Stimulated activated CD8-positive, alpha-beta memory T cell treated with anti-CD3 and anti-CD28 coated beads, Interleukin-7, amount 100 ng/mL, for 48 hours (primary cell): ENCODE results near the gene DUSP2.
A peak's percentile ranks its signal among the peaks of the same experiment; 100 is the strongest.

ENCODE experiments used
- DNase-seq, 2 donors: peaks; one replicate each; pipeline ENCODE4 v3.0.0-alpha.2; 2020; ENCODE audit warnings: low read depth in 1 of 2; ENCODE audit errors: extremely low read depth in 1 of 2

The DUSP2 gene

DNA sequence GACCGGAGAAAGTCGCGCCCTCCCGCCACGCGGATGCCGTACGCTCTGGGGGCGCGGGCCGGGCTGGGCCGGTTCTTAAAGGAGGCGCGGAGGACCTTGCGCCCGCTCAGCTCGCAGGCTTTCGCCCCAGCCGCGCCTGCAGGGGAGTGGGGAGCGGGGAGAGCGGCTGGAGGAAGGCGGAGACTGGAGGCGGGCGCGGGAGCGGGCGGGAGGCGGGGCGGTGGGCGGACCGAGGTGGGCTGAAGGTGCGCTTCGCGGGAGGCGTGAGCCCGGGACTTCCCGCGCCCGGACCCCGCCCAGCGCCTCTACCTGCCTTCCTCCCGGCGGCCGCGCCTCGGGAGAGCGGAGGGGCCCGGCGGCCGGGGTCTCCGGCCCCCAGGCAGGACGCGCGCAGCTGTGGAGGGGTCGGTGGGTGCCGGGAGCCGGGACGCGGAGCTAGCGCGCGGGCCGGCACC, 28.8 kb downstream of the DUSP2 start, which contains the start of gene ADRA2B:
ADRA2B (minus strand) TSS at position 148 of the 455 bp plus-strand sequence. CDS start 422 bp downstream, outside the sequence.
- peak; percentile 45 to 63 for DNase-seq

DNA sequence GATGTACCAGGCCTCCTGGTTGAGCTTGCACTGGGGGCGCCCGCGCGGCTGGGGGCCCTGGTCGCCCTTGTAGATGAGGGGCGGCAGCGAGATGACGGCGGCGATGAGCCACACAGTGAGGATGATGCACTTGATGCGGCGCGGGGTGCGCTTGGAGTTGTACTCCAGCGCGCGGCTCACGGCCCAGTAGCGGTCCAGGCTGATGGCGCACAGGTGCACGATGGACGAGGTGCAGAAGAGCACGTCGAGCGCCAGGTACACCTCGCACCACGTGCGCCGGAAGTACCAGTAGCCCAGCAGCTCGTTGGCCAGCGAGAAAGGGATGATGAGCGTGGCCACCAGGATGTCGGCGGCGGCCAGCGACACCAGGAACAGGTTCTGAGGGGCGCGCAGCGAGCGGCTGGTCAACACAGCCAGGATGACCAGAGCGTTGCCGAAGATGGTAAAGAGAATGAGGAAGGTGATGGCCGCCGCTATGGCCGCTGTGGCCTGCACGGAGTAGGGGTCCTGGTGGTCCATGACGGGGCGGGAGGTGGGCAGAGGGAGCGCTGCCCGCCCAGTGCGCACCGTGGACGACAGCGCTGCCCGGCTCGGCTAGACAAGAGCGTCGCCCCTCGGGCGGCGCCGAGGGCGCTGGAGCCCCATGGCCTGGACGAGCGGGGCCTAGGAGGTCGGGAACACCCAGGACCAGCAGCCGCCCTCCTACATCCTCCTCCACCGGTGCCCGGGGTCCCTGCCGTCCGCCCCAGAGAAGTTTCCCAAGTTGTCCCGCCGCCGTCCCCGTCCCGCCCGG, 29.4 kb downstream of the DUSP2 start:
- no peak for DNase-seq

DNA sequence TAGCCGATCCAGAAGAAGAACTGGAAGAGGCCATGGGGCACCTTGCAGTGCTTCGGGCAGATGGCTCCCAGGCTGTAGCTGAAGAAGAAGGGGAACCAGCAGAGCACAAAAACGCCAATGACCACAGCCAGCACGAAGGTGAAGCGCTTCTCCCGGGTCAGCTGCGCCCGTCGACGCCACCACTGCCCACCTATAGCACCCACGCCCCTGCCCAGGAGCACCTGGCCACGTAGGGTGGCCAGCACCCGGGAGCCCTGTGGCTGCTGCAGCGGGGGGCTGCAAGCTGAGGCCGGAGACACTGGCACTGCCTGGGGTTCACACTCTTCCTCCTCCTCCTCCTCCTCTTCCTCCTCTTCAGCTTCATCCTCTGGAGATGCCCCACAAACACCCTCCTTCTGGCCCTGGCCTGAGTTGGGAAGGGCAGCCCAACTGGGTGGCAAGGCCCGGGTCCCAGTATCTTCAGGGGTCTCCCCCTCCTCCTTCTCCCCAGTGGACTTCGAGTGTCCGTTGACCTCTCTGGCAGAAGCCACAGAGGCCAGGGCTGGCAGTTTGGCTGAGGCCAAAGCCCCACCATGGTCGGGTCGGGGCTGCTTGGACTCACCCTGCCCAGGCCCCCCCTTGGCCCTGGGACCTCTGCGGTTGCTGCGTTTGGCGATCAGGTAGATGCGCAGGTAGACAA, 30.2 kb downstream of the DUSP2 start:
- no peak for DNase-seq

DNA sequence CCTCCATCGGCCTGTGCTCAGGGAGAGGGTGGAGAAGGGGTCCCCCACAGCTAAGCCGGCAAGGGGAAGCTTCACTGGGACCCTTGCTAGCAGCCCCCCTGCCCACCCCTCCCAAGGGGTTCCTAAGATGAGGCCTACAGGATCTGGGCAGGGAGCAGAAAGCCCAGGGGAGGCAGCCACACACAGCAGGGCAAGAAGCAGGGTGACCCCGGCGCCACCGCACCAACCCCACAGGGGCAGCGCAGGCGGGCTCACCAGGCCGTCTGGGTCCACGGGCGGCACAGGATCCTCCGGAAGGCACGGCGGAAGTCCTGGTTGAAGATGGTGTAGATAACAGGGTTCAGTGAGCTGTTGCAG, 30.7 kb downstream of the DUSP2 start:
- DNase-seq, result no peak

DNA sequence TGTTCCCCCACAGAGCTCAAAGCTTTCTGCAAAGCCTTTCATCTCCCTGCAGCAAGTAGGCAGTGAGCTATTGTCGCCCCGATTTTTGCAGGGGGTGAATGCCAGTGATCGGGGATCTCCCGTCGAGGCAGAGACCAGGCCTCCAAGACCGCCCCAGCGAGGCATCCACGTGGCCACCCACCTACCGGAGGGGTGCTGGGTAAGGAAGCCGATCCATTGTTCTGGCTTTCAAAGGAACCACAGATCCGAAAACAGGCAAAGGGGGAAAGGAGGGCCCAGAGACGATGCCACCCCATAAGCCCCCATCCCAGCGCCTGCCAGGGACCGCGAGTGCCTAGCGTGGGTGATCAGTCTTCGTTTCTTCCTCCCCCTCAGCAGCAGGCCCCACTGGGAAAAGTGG, 31.3 kb downstream of the DUSP2 start:
- DNase-seq, result no peak

DNA sequence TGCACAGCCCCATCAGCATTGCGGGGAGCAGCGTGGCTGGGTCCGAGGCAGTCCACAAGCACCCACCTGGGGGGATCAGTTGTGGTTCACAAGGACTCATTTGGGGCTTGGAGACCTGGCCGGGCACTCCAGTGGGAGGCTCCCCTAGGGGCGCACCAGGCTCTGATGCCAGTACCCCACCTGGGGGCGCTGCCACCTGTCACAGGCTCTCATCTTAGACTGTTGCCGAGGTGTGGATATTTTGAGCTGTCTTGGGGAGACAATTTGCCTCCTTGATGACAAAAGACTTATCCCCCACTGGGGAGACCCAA, 31.9 kb downstream of the DUSP2 start:
- DNase-seq, result no peak

DNA sequence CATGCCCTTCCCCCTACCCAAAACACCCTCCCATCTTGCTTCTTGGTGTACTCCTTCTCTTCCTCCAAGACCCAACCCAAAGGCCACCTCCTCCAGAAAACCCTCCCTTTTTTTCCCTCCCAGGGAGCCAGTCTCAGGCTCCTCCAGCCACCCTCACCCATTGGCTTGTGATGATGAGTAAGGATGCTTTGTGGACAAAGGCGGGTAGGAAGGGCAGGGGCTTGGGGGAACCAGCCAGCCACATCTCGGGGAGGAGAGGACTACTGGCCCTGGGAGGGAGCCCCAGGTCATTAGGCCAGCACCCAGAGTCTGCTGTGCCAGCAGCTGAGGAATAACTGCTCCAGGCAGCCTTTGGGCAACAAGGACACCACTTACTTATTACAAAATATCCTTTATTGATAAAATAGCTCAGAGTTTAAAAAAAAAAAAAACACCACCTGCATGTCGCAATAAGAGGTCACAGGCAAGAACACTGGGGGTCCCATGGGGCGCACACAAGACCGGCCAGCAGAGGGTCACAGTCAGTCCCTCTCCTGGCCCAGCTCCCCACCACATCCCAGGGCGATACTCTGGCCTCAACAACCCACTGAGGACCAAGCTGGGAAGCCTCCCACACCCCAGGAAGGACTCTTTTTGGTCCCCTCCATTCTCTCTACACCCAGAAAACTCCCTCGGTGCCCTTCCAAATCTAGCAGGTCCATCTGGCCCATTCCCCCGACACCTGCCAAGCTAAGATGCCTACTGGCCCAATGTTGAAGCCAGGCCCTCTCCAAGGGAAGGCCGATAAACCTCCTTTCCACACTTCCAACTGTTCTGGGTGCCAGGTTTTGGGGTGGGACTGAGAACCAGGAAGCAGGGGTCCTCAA, 32.5 kb downstream of the DUSP2 start:
- DNase-seq, result no peak

DNA sequence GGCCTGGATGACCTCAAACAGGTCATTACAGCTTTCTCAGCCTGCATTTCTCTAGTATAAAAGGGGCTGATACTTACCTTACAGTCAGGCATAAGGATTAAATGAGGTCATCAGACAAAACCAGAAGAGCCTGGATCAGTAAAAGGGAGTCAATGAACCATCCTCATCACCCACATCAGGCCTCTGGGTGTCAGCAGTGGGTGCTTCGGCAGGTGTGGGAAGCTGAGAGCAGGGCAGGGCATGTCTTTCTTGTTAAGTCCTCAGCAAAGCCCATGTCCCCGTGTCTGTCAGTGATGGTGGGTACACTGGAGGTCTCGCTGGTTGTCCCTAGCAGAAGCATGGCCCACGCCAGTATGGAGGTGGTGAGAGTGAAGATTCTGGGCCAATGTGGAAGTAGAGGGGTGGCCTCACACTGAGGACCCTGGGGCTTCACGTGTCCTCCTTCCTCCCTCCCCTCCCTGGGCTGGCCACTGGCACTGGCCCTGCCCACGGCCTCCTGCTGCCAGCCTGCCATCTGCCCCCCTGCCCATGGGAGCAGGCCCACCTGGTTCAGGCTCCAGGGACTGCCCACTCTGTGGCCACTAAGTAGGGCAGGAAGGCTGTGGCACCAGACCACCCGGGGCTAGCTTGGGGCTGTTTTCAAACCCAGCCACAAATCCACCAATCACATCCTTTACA, 33.3 kb downstream of the DUSP2 start:
- no peak for DNase-seq

DNA sequence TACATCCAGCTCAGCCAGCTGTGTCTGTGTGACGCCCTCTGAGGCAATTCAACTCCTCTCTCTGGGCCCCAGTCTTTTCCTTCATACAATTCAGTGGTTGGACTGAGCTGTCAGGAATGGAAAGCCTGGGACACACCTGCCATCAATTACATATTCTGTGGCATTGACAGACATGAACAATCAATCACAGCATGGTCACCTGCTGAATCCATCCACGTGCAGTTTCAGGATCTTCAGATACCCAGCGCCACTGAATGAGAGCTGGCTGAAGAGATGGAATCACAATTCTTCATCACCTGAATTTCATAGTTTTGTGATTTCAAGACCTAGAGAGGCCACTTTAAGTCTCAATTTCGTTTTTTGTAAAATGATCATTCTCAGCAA, 34.0 kb downstream of the DUSP2 start:
- no peak for DNase-seq

DNA sequence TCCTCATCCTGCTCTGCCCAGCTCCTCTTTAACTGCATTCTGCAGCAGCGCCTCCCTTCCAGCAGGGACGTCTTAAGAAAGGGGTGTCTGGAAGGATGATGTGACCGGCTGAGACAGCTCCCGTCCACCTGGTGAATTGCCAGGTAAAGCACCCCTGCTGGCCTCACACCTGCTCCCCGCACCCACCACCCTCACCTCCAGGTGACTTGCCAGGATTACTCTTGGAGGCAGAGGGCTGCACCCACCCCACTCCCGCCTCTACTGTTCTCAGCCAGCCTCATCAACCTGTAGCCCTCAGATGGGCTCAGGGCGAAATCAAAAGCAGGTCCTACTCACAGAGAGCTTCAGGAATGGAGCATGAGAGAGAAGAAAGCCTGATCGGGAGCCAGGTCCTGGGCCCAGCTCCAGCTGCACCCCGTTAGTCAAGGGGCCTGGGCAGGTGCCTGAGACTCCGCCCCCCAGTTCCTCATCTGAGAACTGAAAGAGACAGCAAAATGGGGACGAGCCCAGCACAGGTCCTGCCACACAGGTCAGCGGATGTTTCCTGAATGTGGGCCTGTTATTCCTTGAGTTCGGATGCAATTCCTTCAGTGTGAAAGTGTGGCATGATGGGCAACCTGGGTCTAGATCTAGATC, 34.5 kb downstream of the DUSP2 start:
- DNase-seq, result no peak

DNA sequence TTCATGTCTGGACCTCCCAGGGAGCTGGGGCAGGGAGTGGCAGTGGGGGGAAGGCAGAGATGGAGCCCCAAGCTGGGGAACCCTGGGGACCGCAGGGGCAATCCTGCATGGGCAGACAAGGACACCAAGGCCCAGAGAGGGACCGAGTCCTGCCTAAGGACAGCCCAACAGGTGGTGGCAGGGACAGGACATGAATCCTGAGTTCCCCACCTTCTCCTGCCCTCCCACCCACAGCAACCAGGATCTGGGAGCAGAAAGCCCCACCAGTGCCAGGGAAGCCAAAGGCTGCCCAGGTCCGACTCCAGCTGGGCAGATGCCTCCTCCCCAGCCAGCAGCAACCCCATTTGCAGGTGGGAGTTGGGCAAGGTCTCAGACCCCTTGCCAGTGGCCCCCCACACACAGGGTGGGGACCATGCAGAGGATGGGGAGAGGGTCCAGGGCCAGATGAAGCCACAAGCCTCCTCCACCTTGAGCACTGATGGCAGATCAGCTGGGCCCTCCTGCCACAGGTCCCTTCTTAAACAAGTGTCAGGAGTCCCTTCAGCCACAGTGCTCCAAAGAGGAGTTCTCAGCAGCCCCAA, 35.2 kb downstream of the DUSP2 start:
- no peak for DNase-seq

DNA sequence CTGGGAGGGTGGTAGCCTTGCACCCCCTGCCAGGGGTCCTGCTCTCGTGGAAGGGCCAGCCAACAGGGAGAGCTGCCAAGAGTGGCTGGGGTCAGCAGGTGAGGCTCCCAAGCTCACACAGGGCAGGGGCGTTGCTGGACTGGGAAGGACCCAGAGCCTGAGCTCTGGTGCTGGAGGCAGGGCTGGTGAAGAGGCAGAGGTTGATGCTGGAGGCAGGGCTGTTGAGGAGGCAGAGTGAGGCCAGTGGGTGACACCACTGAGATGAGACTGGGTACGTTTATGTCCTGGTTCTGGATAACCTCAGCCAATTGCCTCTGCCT, 35.9 kb downstream of the DUSP2 start:
- no peak for DNase-seq

DNA sequence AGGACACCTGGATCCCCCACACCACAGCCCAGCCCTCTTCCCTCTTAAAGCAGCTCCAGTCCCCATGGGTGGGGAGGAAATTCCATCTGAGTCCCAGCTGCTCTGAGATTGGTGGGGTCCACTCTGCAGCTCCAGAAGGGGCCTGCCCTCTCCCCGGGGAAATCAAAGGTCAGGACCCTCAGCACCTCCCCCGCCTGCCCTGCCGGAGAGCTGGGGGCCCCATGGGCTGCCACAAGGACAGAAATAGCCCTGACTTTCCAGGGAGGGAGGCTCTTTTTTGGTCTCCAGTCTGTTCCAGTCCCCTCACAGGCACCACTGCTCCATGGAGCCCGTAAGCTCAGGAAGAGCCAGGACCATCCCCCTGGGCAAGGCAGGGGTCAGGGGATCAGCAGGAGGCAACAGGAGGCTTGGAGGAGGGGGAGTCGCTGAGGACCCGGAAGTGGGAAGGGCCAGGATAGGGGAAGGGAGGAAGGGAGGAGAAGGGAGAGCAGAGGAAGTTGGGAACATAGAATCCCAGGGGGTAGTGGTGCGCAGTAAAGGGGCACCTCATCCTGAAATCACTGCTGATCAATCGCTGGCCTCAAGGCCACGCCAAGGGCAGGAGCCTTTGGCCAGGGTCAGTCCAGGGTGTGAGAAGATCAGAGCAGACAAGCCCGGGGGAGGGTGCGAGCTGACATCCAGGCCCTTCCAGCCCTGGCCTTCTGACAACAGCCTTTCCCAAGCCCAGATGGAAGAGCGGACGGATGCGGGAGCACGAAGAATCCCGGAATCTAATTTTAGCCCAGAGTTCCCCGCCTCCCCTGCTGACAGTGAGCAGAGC, 36.5 kb downstream of the DUSP2 start:
- no peak for DNase-seq

DNA sequence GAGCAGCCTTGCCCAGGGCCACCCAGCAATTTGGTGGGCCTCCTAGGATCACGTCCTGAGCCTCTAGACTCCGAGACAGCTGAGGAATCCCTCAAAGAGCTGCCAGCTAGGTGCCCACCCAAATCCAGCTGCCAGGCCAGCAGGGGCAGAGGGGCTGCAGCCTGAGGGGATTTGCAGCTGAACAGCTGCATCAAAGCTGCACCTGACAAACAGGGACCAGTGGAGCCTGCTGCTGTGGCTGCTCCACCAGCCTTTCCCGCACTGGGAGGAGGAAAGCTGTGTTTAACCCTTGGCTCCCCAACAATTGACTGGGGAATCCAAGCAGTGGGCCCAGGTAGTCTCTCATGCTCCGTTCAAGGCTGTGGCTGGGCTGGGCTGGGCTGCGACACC, 37.1 kb downstream of the DUSP2 start:
- DNase-seq, result no peak

DNA sequence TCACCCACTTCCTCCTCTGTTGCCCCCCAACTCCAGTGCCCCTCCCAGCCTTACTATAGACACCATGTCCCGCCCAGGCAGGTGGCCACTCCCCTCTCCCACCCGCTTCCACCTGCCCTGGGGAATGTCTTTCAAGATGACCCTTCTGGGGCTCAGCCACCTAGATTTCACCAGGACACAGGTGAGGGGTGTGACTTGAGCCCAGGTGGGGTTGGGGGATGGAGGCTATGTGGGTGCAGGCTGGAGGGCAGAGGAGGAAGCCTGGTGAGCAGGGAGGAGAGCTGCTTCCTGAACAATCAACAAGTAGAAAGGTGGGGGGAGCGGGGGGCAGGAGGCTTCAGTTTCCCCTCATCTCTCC, 37.6 kb downstream of the DUSP2 start:
- DNase-seq, result no peak

DNA sequence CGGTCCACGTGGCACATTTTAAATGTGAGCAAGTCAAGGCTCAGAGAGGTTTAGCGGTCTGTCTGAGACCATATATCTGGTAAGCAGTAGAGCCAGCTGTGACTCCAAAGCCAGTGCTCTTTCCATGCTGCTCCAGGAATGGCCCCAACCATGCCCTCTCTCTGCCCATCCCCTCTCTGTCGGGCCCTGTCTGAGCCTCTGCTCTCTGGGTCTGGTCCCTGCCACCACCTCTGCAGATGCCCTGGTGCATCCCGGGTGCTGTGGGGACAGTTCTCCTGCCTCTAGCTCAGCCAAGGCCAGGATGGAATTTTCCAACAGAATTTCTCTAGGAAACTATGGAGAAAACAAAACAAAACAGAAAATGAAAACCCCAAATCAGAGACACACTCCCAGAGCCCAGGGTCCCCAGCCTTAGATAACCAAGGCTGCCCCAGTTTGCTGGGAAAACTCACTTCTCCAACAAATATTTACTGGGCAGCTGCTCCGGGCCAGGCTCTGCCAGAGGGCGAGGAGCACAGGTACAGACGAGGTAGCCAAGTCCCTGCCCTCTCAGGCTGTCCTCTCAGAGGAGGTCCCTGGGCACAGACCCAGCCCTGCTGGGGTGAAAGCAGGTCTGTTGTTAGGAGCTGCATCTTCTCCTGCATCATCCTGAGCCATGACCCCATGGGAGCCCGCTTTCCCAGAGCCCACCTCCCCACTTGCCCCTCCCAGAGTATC, 38.1 kb downstream of the DUSP2 start:
- no peak for DNase-seq

DNA sequence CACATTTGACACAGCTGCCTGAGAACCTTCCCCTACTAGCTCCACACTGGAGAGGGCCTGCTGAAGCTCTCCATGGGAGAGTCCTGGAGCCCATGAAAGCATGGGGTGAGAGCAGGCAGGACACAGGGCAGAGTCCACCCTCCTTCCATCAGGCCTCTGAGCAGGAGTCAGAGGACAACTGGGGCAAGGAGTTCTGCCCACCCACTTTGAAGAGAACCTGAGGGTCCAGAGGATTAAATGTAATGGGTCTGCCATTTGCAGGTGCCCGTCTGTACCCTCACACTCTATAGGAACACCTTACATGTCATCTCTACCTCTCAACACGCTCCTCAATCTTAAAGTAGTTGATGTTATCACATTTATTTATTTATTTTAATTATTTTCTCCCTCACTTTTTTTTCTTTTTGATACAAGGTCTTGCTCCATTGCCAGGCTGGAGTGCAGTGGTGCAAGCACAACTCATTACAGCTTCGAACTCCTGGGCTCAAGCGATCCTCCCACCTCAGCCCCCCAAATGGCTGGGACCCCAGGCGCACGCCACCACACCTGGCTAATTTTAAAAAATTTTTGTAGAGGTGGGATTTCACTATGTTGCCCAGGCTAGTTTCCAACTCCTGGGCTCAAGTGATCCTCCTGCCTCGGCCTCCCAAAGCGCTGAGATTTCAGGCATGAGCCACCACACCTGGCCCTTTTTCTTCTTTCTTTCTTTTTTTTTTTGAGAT, 39.1 kb downstream of the DUSP2 start:
- DNase-seq, result no peak

DNA sequence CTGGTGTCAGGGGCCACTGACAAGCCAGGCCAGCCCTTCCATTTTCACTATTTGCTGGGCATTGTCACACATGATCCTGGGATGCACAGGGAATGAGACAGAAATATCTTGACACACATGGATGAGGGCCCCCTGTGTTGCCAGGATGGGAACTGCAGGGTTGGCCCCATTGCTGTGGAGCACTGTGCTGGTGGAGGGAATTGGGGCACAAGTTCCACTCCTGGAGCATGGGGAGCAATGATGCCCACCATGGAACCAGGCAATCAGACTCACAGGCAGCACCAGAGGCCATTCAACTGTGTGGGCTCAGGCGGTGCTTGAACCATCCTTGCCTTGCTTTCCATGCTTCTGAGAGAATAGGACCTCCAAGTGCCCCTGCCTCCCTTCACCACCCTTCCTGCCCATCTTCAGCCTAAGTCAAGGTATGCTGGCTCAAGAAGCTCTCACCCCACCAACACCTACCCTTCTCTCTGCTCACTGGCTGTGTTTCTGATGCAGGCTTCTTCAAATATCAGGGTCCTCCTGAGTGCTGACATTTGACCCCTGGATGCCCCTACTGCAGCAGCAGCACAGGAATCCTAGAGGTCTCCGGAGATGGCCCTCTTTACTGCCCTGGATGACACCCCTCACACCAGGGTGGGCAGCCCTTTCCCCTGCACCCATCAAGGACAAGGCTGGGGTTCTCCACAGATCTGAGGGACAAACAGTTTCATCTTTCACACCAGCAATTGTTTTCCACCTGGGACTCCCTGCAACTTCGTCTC, 39.9 kb downstream of the DUSP2 start:
- DNase-seq, result no peak
